Astrocyte (in vitro differentiated cells and primary cell): Measurements from ENCODE around the gene CLCN3. TPM values are rescaled to one million over a fixed set of nuclear protein-coding genes. Genes with fewer than 3 reads are reported as not detected.
"Not testable (repeated sequence)": the region's sequence is repeated elsewhere in the genome, so short reads cannot be mapped to it uniquely, and the experiment has no call there.

Experiments used
- DNase-seq: peaks from one replicate; pipeline ENCODE4 v3.0.0-alpha.2; 2010; ENCODE audit warnings: low read depth
- FAIRE-seq: peaks from 2 replicates; lab custom pipeline; 2011; peaks lifted over from hg19 to GRCh38; lab: Jason Lieb, UNC
- H2AFZ ChIP-seq: 2 replicates; pipeline ENCODE4 v1.6.0; 2012; ENCODE audit warnings: low read depth, low read length, inconsistent platforms
- H3K27ac ChIP-seq: 2 replicates; pipeline ENCODE4 v1.5.1; 2011; ENCODE audit warnings: low read depth, low read length, inconsistent platforms
- H3K27me3 ChIP-seq: 2 replicates; pipeline ENCODE4 v1.6.0; 2011; ENCODE audit warnings: low read length, inconsistent platforms; ENCODE audit not compliant: insufficient read depth
- H3K36me3 ChIP-seq: 2 replicates; pipeline ENCODE4 v1.5.1; 2011; ENCODE audit warnings: low read length, inconsistent platforms; ENCODE audit not compliant: insufficient read depth
- H3K4me1 ChIP-seq: 2 replicates; pipeline ENCODE4 v1.5.1; 2011; ENCODE audit warnings: low read length, inconsistent platforms; ENCODE audit not compliant: insufficient read depth
- H3K4me2 ChIP-seq: 2 replicates; pipeline ENCODE4 v1.6.0; 2012; ENCODE audit warnings: low read length, inconsistent platforms
- H3K4me3 ChIP-seq: 2 replicates; pipeline ENCODE4 v1.5.1; 2011; ENCODE audit warnings: low read depth, mild to moderate bottlenecking, low read length, inconsistent platforms; ENCODE audit not compliant: insufficient read depth
- H3K79me2 ChIP-seq: 2 replicates; pipeline ENCODE4 v1.6.0; 2012; ENCODE audit warnings: mild to moderate bottlenecking, low read length, inconsistent platforms; ENCODE audit not compliant: insufficient read depth
- H3K9ac ChIP-seq: 2 replicates; pipeline ENCODE4 v1.6.0; 2012; ENCODE audit warnings: mild to moderate bottlenecking, low read length, inconsistent platforms
- H3K9me3 ChIP-seq: 2 replicates; pipeline ENCODE4 v1.5.1; 2012; ENCODE audit warnings: low read depth, mild to moderate bottlenecking, low read length, inconsistent platforms; ENCODE audit not compliant: insufficient read depth
- H4K20me1 ChIP-seq: 2 replicates; pipeline ENCODE4 v1.6.0; 2012; ENCODE audit warnings: low read length, inconsistent platforms; ENCODE audit not compliant: insufficient read depth
- H3K27ac Mint-ChIP-seq: one replicate; pipeline ENCODE4 v1.8.0; 2021; ENCODE audit warnings: mild to moderate bottlenecking, mixed read lengths; ENCODE audit not compliant: unreplicated experiment
- H3K27me3 Mint-ChIP-seq: one replicate; pipeline ENCODE4 v1.8.0; 2021; ENCODE audit warnings: low read depth, mixed read lengths; ENCODE audit not compliant: unreplicated experiment
- H3K36me3 Mint-ChIP-seq: one replicate; pipeline ENCODE4 v1.8.0; 2021; ENCODE audit warnings: low read depth, mixed read lengths; ENCODE audit not compliant: unreplicated experiment
- H3K4me1 Mint-ChIP-seq: one replicate; pipeline ENCODE4 v1.8.0; 2021; ENCODE audit warnings: low read depth, mixed read lengths; ENCODE audit not compliant: unreplicated experiment
- H3K4me3 Mint-ChIP-seq: one replicate; pipeline ENCODE4 v1.8.0; 2021; ENCODE audit warnings: mild to moderate bottlenecking, moderate library complexity, mixed read lengths; ENCODE audit not compliant: unreplicated experiment
- H3K9me3 Mint-ChIP-seq: one replicate; pipeline ENCODE4 v1.8.0; 2021; ENCODE audit warnings: mild to moderate bottlenecking, mixed read lengths; ENCODE audit not compliant: unreplicated experiment
- EZH2 ChIP-seq: IDR thresholded peaks from 2 replicates; pipeline ENCODE4 v1.6.1; 2012; ENCODE audit warnings: mild to moderate bottlenecking, low read length, inconsistent platforms; ENCODE audit not compliant: insufficient read depth
- total RNA-seq: library from RNA; stranded (reverse); gene quantifications from 2 replicates; pipeline ENCODE4 v1.2.1, GENCODE V29; 2021
- TF ChIP-seq, protein P1 (sequence below): IDR thresholded peaks from 2 replicates; pipeline ENCODE4 v1.5.1; 2011; ENCODE audit warnings: low read depth, mild to moderate bottlenecking, inconsistent platforms, low read length, moderate library complexity; ENCODE audit not compliant: insufficient read depth

CLCN3 gene
- total RNA-seq, 1 donor from 2014 or later: 51.1 TPM

DNA sequence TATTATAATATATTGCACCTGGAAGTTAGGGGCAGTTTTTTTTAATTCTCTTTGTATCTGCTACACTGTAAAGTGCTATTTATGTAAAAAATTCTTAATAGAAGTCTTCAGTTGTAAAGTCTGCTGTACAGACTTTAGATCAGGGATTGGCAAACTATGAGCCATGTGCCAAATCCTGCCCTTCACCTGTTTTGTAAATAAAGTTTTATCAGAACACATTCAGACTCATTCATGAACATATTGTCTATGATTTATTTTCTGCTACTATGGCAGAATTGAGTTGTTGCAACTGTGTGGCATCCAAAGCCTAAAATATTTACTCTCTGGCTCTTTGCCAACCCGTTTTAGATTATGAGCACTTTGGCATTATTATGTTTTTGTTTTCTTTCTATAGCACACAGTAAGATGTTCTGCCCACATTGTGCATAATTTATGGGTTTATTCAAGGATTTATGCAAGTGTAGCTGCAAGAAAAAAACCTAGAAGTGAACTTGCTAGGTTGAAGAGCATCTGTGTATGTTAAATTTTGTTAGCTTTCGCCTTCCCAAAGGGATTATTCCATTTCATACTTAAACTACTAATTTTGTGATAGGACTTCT lies 56.9 kb downstream of the CLCN3 start:
- Histone ChIP-seq H3K4me3 (no peak overlapping the region), H3K9ac (no peak overlapping the region), H3K79me2 (peaks cover 4% of the 10 kb centered on the region), H2AFZ (no peak overlapping the region), H3K9me3 (no peaks in the 10 kb centered on the region), H3K27me3 (no peaks in the 10 kb centered on the region), H3K4me2 (no peak overlapping the region), H4K20me1 (no peaks in the 10 kb centered on the region), H3K27ac (no peak overlapping the region), H3K36me3 (no peaks in the 10 kb centered on the region), H3K4me1 (no peaks in the 10 kb centered on the region)
- TF ChIP-seq EZH2: no peak
- TF ChIP-seq, protein P1, sequence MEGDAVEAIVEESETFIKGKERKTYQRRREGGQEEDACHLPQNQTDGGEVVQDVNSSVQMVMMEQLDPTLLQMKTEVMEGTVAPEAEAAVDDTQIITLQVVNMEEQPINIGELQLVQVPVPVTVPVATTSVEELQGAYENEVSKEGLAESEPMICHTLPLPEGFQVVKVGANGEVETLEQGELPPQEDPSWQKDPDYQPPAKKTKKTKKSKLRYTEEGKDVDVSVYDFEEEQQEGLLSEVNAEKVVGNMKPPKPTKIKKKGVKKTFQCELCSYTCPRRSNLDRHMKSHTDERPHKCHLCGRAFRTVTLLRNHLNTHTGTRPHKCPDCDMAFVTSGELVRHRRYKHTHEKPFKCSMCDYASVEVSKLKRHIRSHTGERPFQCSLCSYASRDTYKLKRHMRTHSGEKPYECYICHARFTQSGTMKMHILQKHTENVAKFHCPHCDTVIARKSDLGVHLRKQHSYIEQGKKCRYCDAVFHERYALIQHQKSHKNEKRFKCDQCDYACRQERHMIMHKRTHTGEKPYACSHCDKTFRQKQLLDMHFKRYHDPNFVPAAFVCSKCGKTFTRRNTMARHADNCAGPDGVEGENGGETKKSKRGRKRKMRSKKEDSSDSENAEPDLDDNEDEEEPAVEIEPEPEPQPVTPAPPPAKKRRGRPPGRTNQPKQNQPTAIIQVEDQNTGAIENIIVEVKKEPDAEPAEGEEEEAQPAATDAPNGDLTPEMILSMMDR: no peak
- H3K9me3 Mint-ChIP-seq: no peaks in the 10 kb centered on the region
- DNase-seq: no peak
- FAIRE-seq: no peak
- no peaks in the 10 kb centered on the region for H3K4me1 Mint-ChIP-seq
- H3K27me3 Mint-ChIP-seq: no peaks in the 10 kb centered on the region
- no peak overlapping the region for H3K27ac Mint-ChIP-seq
- peaks cover 9% of the 10 kb centered on the region for H3K36me3 Mint-ChIP-seq
- no peak overlapping the region for H3K4me3 Mint-ChIP-seq

- H3K27ac ChIP-seq, H3K9ac ChIP-seq, H3K4me3 ChIP-seq, H3K27me3 Mint-ChIP-seq, H3K4me2 ChIP-seq, H3K4me1 ChIP-seq, H4K20me1 ChIP-seq, H3K9me3 ChIP-seq, H3K9me3 Mint-ChIP-seq, FAIRE-seq, H3K27ac Mint-ChIP-seq, DNase-seq, H3K36me3 Mint-ChIP-seq, H3K79me2 ChIP-seq, H3K27me3 ChIP-seq, H3K36me3 ChIP-seq, H2AFZ ChIP-seq, H3K4me3 Mint-ChIP-seq, H3K4me1 Mint-ChIP-seq: not testable (repeated sequence)
Measured at GRCh38 chr4:169678486-169678885, 58.1 kb downstream of the CLCN3 start.

DNA sequence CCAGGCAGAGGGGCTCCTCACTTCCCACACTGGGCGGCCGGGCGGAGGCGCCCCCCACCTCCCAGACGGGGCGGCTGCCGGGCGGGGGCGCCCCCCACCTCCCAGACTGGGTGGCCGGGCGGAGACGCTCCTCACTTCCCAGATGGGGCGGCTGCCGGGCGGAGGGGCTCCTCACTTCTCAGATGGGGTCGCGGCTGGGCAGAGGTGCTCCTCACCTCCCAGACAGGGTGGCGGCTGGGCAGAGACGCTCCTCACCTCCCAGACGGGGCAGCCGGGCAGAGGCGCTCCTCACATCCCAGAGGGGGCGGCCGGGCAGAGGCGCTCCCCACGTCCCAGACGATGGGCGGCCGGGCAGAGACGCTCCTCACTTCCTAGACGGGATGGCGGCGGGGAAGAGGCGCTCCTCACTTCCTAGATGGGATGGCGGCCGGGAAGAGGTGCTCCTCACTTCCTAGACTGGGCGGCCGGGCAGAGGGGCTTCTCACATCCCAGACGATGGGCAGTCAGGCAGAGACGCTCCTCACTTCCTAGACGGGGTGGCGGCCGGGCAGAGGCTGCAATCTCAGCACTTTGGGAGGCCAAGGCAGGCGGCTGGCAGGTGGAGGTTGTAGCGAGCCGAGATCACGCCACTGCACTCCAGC lies 58.7 kb downstream of the CLCN3 start:
- not testable (repeated sequence) for H3K4me3 ChIP-seq, H3K27ac Mint-ChIP-seq, H3K4me2 ChIP-seq

More for the DNA sequence above, 58.7 kb downstream of the CLCN3 start:
- not testable (repeated sequence) for H3K27ac ChIP-seq, DNase-seq, FAIRE-seq, H3K4me1 Mint-ChIP-seq, H3K4me1 ChIP-seq, H3K9ac ChIP-seq, H3K9me3 Mint-ChIP-seq, H3K36me3 Mint-ChIP-seq, H3K36me3 ChIP-seq, H3K27me3 Mint-ChIP-seq, H3K9me3 ChIP-seq, H2AFZ ChIP-seq, H3K4me3 Mint-ChIP-seq, H3K27me3 ChIP-seq, H4K20me1 ChIP-seq, H3K79me2 ChIP-seq
